NCI-H2029 treated with DMSO at 0.1 percent for 48 hours (cell line): ENCODE measurements around the gene RUNX1.
A peak's percentile ranks its signal among the peaks of the same experiment; 100 is the strongest.

ENCODE experiments used
- DNase-seq: peaks from one replicate; lab custom pipeline; 2025; lab: John Stamatoyannopoulos, UW

The RUNX1 gene

GRCh38 chr21:34878940-34879339 lies 170.2 kb downstream of the RUNX1 start:
- DNase-seq, result no peak

GRCh38 chr21:34878501-34878900 lies 170.6 kb downstream of the RUNX1 start:
- DNase-seq, result peak; percentile 91

GRCh38 chr21:34877485-34878128 lies 171.5 kb downstream of the RUNX1 start:
- DNase-seq, result peak; percentile 71

DNA sequence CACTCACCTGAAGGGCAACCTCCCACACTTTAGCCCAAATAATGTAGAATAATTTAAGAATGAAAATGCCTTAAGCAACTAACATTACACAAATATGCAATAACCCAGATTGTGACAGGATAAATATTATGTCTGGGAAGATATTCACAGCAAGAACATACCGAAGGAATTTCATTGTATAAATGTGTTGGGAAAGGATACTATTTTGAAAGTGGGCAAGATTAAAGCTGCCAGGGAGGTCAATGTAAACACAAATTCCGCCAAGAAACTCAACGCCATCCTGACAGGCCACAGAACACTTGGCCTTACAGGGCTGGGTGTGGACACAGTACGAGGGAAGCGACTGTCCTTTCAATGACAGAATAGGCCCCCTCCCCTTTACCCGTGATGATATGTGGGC lies 173.3 kb downstream of the RUNX1 start:
- DNase-seq, result no peak

DNA sequence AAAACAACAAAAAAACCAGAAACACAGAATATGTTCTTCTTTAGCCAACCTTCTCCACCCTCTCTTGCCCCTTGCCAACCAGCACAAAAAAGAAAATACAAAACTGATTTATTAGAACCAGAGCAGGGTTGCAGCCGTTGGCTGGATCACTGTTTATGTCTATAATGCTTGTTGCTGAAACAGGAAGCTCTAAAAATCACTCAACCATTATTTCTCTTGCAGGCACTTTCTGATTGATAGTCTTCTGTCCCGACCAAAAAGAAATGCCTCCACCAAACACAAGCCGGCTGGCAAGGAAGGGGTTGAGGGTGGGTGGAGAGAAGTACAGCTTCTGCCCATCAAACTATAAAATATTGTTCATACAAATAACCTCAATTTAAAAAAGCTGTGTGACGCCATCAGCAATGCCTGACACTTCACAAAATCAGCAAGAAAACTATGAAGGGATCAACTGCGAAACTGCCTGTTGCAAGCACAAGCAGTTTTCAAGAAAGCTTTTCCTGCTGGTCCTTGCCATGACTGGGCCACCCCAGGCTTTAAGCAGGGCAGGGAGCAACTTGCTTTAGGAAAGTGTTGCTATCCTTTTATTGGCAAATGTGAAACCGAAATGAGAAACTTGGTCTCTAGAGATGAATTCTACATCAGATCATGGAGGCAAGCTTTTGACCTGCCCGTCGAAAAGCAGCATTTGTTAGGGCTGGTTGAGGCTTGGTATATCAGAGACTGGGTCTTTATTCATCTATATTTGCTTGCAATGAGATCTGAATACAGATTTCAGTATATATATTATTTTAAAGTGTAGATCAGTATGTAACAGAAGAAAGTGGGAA lies 174.2 kb downstream of the RUNX1 start:
- no peak for DNase-seq

GRCh38 chr21:34871026-34871908 lies 177.8 kb downstream of the RUNX1 start:
- no peak for DNase-seq

DNA sequence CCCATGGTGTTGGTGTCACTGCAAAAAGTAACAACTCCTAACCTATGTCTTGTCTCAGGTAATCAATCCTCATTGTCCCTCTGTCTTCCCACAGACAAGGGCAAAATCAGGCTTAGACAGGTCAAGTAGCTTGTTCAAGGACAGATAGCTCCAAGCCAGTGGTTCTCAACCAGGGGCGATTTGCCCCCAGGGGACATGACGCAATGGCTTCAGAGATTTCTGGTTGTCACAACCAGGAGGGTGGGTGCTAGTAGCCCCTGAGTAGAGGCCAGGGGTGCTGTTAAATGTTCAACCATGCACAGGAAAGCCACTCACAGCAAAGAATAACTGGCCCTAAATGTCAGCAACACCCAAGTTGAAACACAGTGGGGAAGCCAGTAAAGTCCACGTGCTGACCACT lies 178.9 kb downstream of the RUNX1 start:
- DNase-seq, result no peak

GRCh38 chr21:34869545-34869944 lies 179.6 kb downstream of the RUNX1 start:
- DNase-seq, result peak; percentile 63

- no peak for DNase-seq
Observed at GRCh38 chr21:34867785-34868184, 181.3 kb downstream of the RUNX1 start.

DNA sequence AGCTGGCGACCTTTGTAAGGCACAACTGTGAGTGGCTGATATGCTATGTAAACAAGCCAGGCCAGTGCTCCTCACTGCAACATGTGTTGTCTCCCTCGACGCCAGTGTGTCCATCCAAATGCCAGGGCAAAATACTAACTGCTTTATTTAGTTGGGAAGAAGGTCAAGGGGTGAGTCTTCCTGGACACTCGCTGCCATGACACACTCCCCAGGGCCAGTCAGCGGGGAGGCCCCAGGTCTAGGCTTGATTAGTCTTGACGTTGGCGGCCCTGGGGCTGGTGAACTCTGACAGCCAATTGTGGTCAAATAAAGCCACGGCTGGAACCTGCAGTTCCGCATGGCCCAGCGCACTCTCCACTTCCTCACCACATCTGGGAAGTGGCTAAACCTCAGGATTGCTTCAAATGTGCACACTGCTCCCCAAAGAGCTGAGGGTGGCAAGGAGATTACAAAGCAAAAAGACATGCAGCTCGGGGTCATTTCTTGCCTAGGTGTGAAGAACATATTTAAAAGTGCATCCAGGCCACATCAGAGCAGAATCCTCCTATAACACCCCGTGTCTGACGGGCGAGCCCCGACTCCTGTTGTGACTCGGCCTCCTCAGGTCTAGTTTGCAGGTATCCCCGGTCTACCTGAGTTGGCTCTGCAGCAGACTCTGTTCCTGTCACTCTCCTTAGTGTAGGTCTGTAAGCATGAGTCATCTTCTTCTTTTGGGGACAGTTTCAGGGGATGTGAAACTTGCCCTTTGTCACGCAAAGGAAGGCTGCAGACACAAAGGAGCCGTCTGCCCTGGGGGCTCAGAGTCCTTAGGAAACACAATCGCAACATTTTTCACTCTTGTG lies 183.5 kb downstream of the RUNX1 start:
- DNase-seq, result no peak

DNA sequence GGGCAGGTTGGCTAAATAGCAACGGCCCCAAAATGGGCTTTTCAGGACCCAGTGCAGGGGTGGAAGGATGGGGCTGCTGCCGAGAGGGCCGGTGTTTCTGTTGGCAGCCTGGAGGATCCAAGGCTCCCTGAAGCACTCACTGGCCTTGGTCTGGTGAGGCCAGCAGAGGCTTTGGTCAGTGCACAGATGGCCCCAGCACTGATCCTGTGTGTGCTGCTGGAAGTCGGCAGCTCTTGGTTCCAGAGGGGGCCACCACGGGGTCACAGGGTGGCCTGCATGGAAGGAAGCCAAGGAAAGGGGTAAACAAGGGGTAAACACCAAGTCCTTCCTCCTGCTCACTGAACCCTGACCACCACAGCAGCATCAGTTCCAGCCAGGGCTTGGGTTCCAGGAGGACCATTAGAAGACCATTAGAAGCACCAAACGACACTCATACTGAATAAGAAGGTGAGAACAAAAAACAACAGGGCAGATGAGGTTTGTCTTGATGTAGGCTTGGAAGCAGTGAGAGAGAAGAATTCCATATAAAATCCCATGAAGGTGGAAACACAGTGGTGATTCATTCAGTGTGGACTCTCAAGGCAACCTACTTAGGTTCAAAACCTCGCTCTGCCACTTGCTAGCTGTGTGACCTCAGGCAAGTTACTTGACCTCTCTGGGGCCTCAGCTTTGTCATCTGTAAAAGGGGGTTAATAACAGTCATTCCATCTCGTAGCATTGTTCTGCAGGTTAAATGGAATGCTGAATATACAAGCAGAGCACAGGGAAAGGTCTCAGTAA lies 184.5 kb downstream of the RUNX1 start:
- no peak for DNase-seq

DNA sequence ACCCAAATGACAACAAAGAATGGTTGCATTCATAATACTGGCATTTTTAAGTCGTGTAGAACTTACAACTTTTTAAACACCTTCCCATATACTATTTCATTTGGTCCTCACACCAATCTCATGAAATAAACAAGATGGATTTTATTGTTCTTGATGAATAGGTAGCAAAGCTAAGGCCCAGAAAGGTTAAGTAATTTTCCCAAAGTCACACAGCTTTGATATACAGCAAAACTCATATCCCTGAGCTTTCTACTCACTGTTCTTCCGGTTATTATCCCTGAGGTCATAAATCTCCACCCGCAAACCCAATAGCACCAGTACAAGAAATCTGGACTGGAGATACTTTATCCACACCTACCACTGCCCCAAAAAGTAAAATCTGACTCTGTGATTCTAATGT lies 186.2 kb downstream of the RUNX1 start:
- DNase-seq, result no peak

GRCh38 chr21:34861258-34861657 lies 187.8 kb downstream of the RUNX1 start:
- no peak for DNase-seq

DNA sequence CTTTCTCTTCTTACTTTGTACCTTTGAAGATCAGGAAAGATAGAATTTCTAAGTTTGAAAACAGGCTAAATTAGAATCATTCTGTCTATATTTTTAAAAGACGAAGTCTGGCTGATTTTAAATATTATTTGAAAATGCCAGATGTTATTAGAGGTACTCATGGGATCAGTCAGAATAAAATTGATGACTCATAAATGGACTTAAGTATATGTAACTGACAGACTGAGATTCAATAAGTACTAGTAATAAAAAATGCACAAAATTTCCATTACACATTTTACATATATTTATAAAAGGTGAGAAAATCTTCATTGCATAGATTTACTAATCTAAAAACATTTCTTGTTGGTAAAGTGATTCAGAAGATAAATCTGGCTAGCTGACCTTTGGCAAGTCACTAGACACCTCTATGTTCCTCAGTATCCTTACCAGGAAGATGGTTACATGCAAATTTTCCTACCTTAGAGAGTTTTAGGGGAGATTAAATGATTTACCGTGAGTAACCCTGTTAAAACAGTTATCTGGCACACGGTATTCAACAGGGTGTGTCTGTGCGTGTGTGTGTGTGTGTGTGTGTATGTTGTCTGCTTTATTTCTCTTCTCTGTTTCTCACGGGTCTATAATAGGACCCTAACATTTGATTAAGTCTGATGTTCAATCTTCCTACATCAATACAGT lies 189.0 kb downstream of the RUNX1 start:
- no peak for DNase-seq

- DNase-seq, result no peak
Observed at GRCh38 chr21:34858559-34858958, 190.5 kb downstream of the RUNX1 start.

DNA sequence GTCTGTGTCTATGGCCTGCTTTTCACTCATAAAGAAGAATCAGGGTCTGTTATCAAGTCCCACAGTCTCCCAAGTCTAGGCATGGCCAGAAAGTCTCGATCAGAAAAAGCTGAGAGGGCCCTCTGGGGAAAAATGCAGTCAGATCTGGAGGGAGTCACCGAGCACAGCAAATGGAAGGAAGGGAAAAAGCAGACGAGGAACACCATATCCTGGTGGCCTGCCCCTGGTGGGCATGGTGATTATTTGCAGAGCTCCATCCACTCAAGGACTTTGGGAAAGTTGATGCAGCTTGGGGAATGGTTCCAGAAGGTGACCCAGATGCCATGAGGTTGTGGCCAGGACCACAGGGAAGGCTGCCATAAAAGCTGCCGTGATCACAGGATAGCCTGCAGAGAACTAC lies 191.2 kb downstream of the RUNX1 start:
- DNase-seq, result no peak

GRCh38 chr21:34857122-34857713 lies 191.9 kb downstream of the RUNX1 start:
- DNase-seq, result no peak

GRCh38 chr21:34852448-34852847 lies 196.7 kb downstream of the RUNX1 start:
- no peak for DNase-seq

- DNase-seq, result no peak
Observed at GRCh38 chr21:34850166-34850690, 198.9 kb downstream of the RUNX1 start.
